CD4-positive, alpha-beta T cell (primary cell): Measurements from ENCODE around the gene TYR. TPM values are rescaled to one million over a fixed set of nuclear protein-coding genes. Genes with fewer than 3 reads are reported as not detected.
"Not testable (repeated sequence)": the region's sequence is repeated elsewhere in the genome, so short reads cannot be mapped to it uniquely, and the experiment has no call there.

Experiments used
- ATAC-seq: fragments of 200-7000 bp; cut with Tn5 transposase; one replicate; pipeline ENCODE4 v1.10.0; 2022; ENCODE audit warnings: mild to moderate bottlenecking; ENCODE audit not compliant: poor library complexity
- CTCF ChIA-PET: fragments of 350-600 bp; sonication (Branson Sonifier 250); formaldehyde crosslinking; loops from one replicate; lab custom pipeline; 2021; ENCODE audit warnings: antibody characterized with exemption, inconsistent platforms; lab: Charles Lee
- POLR2A ChIA-PET: fragments of 350-600 bp; sonication (Branson Sonifier 250); formaldehyde crosslinking; loops from one replicate; lab custom pipeline; 2021; ENCODE audit warnings: antibody characterized with exemption, inconsistent platforms; lab: Charles Lee
- DNase-seq, 14 experiments: peaks; one replicate each; pipeline ENCODE4 v3.0.0-alpha.2; 2013 to 2020; ENCODE audit warnings: mixed read lengths in 2 of 14
- H3K27ac ChIP-seq, 2 donors: one replicate each; pipeline versions ENCODE4 v1.5.1 to v1.7.0; 2013; ENCODE audit warnings: low read length in 2 of 2, low read depth in 1 of 2, mild to moderate bottlenecking in 1 of 2
- H3K27me3 ChIP-seq, 2 experiments: 1 replicate in 1 of 2; 2 replicates in 1 of 2; pipeline versions ENCODE4 v1.6.1 to v1.7.0; 2013; ENCODE audit warnings: low read length in 2 of 2, control low read depth in 1 of 2, mild to moderate bottlenecking in 1 of 2, moderate library complexity in 1 of 2; ENCODE audit not compliant: insufficient read depth in 2 of 2, control insufficient read depth in 1 of 2
- H3K36me3 ChIP-seq: one replicate; pipeline ENCODE4 v1.6.1; 2013; ENCODE audit warnings: low read length, control low read depth; ENCODE audit not compliant: insufficient read depth
- H3K4me1 ChIP-seq: one replicate; pipeline ENCODE4 v1.6.1; 2013; ENCODE audit warnings: low read length, control low read depth; ENCODE audit not compliant: insufficient read depth
- H3K4me3 ChIP-seq: one replicate; pipeline ENCODE4 v1.5.1; 2013; ENCODE audit warnings: mild to moderate bottlenecking, low read length, moderate library complexity
- H3K9me3 ChIP-seq, 2 experiments: 1 replicate in 1 of 2; 2 replicates in 1 of 2; pipeline versions ENCODE4 v1.6.1 to v1.7.0; 2013; ENCODE audit warnings: low read length in 2 of 2, mild to moderate bottlenecking in 2 of 2, control low read depth in 1 of 2, moderate library complexity in 1 of 2; ENCODE audit not compliant: control insufficient read depth in 1 of 2, insufficient read depth in 1 of 2
- H3K27ac Mint-ChIP-seq: one replicate; pipeline ENCODE4 v1.8.0; 2020; ENCODE audit warnings: mixed read lengths
- H3K27me3 Mint-ChIP-seq: one replicate; pipeline ENCODE4 v1.8.0; 2021; ENCODE audit warnings: mixed read lengths
- H3K36me3 Mint-ChIP-seq: one replicate; pipeline ENCODE4 v1.8.0; 2021; ENCODE audit warnings: low read depth, mixed read lengths
- H3K4me1 Mint-ChIP-seq: one replicate; pipeline ENCODE4 v1.8.0; 2021; ENCODE audit warnings: low read depth, mixed read lengths
- H3K4me3 Mint-ChIP-seq: one replicate; pipeline ENCODE4 v1.8.0; 2020; ENCODE audit warnings: mild to moderate bottlenecking, mixed read lengths
- H3K9me3 Mint-ChIP-seq: one replicate; pipeline ENCODE4 v1.8.0; 2020; ENCODE audit warnings: mixed read lengths
- CTCF ChIP-seq: fragments of 200-600 bp; IDR thresholded peaks from one replicate; pipeline ENCODE4 v1.8.0; 2022; ENCODE audit warnings: antibody characterized with exemption, mild to moderate bottlenecking
- intact Hi-C, 2 experiments: fragments of 100-400 bp; cut with DNase I in 1 of 2; cut with micrococcal nuclease in 1 of 2; formaldehyde crosslinking; loops; one replicate each; pipeline versions ENCODE4 v1.15.1 to v1.9.0; 2023 to 2025; cut with DNase I, micrococcal nuclease
- total RNA-seq, 174 experiments: library from RNA in 2 of 174; stranded (reverse) in 2 of 174; gene quantifications; one replicate each; pipeline ENCODE4 v1.2.3 and lab custom pipeline; 2021 to 2026

TYR gene
- total RNA-seq, 2 experiments from 2014 or later = not detected

GRCh38 chr11:89321401-89321800 lies 143.7 kb downstream of the TYR start:
- DNase-seq (no peak), ATAC-seq (no peak)
- no peak for TF ChIP-seq CTCF
- Mint-ChIP-seq H3K27ac (no peak overlapping the region), H3K27me3 (no peaks in the 10 kb centered on the region), H3K36me3 (no peaks in the 10 kb centered on the region), H3K9me3 (no peaks in the 10 kb centered on the region), H3K4me3 (no peak overlapping the region), H3K4me1 (no peaks in the 10 kb centered on the region)
- Histone ChIP-seq H3K4me3 (no peak overlapping the region), H3K4me1 (no peaks in the 10 kb centered on the region), H3K27me3 (no peaks in the 10 kb centered on the region), H3K9me3 (peaks cover 0 to 6% of the 10 kb centered on the region in 2 experiments), H3K27ac (no peak overlapping the region), H3K36me3 (no peaks in the 10 kb centered on the region)
- intact Hi-C loops = no loop called here
- ChIA-PET CTCF (no interaction called here), POLR2A (no interaction called here)

GRCh38 chr11:89327885-89328284 lies 150.2 kb downstream of the TYR start:
- Histone ChIP-seq H3K4me3 (no peak overlapping the region), H3K4me1 (no peaks in the 10 kb centered on the region), H3K27me3 (no peaks in the 10 kb centered on the region), H3K9me3 (no peaks in the 10 kb centered on the region), H3K27ac (no peak overlapping the region), H3K36me3 (no peaks in the 10 kb centered on the region)
- H3K9me3 Mint-ChIP-seq = no peaks in the 10 kb centered on the region
- TF ChIP-seq CTCF = no peak
- DNase-seq = no peak
- H3K36me3 Mint-ChIP-seq = no peaks in the 10 kb centered on the region
- intact Hi-C loops = no loop called here
- H3K27me3 Mint-ChIP-seq = no peaks in the 10 kb centered on the region
- H3K4me3 Mint-ChIP-seq = no peak overlapping the region
- no peak overlapping the region for H3K27ac Mint-ChIP-seq
- POLR2A ChIA-PET = no interaction called here
- no peaks in the 10 kb centered on the region for H3K4me1 Mint-ChIP-seq
- no peak for ATAC-seq
- CTCF ChIA-PET = no interaction called here

GRCh38 chr11:89331940-89332339 lies 154.3 kb downstream of the TYR start:
- H3K36me3 Mint-ChIP-seq, DNase-seq, H3K4me3 Mint-ChIP-seq, ATAC-seq, POLR2A ChIA-PET, H3K27me3 Mint-ChIP-seq, H3K27ac ChIP-seq, H3K9me3 Mint-ChIP-seq, H3K4me1 ChIP-seq, CTCF ChIA-PET, H3K36me3 ChIP-seq, H3K4me3 ChIP-seq, H3K4me1 Mint-ChIP-seq, intact Hi-C loops, H3K9me3 ChIP-seq, H3K27me3 ChIP-seq, H3K27ac Mint-ChIP-seq: not testable (repeated sequence)

- H3K27me3 ChIP-seq, H3K27ac ChIP-seq, intact Hi-C loops, H3K9me3 ChIP-seq, H3K4me3 Mint-ChIP-seq, H3K4me1 Mint-ChIP-seq, H3K9me3 Mint-ChIP-seq, H3K27ac Mint-ChIP-seq, H3K36me3 ChIP-seq, CTCF ChIA-PET, H3K4me1 ChIP-seq, H3K27me3 Mint-ChIP-seq, ATAC-seq, DNase-seq, H3K4me3 ChIP-seq, H3K36me3 Mint-ChIP-seq, POLR2A ChIA-PET: not testable (repeated sequence)
Measured at GRCh38 chr11:89333704-89334103, 156.0 kb downstream of the TYR start.

GRCh38 chr11:89337100-89337650 lies 159.5 kb downstream of the TYR start:
- H3K9me3 Mint-ChIP-seq, H3K4me3 Mint-ChIP-seq, H3K36me3 ChIP-seq, H3K27ac ChIP-seq, ATAC-seq, H3K4me1 Mint-ChIP-seq, POLR2A ChIA-PET, H3K36me3 Mint-ChIP-seq, H3K27me3 ChIP-seq, H3K27me3 Mint-ChIP-seq, intact Hi-C loops, DNase-seq, H3K27ac Mint-ChIP-seq, H3K9me3 ChIP-seq, H3K4me1 ChIP-seq, H3K4me3 ChIP-seq: not testable (repeated sequence)
- CTCF ChIA-PET = interaction anchor here (0.5 kb wide), 1 partner anchor 26 kb away, joined by 4 read pairs; no protein-coding TSS in a partner anchor

- ATAC-seq, H3K36me3 Mint-ChIP-seq, H3K4me3 ChIP-seq, H3K27ac ChIP-seq, H3K4me1 Mint-ChIP-seq, H3K4me3 Mint-ChIP-seq, H3K36me3 ChIP-seq, H3K27me3 Mint-ChIP-seq, DNase-seq, H3K27ac Mint-ChIP-seq, H3K27me3 ChIP-seq, POLR2A ChIA-PET, H3K9me3 Mint-ChIP-seq, H3K4me1 ChIP-seq, CTCF ChIA-PET, intact Hi-C loops, H3K9me3 ChIP-seq: not testable (repeated sequence)
Measured at GRCh38 chr11:89338073-89338472, 160.4 kb downstream of the TYR start.
